ENCODE measurements around the gene TMEM167B. TPM values are rescaled to one million over a fixed set of nuclear protein-coding genes. Genes with fewer than 3 reads are reported as not detected.

The TMEM167B gene
- total RNA-seq, 1 experiment from 2014 or later, result 18.1 TPM

DNA sequence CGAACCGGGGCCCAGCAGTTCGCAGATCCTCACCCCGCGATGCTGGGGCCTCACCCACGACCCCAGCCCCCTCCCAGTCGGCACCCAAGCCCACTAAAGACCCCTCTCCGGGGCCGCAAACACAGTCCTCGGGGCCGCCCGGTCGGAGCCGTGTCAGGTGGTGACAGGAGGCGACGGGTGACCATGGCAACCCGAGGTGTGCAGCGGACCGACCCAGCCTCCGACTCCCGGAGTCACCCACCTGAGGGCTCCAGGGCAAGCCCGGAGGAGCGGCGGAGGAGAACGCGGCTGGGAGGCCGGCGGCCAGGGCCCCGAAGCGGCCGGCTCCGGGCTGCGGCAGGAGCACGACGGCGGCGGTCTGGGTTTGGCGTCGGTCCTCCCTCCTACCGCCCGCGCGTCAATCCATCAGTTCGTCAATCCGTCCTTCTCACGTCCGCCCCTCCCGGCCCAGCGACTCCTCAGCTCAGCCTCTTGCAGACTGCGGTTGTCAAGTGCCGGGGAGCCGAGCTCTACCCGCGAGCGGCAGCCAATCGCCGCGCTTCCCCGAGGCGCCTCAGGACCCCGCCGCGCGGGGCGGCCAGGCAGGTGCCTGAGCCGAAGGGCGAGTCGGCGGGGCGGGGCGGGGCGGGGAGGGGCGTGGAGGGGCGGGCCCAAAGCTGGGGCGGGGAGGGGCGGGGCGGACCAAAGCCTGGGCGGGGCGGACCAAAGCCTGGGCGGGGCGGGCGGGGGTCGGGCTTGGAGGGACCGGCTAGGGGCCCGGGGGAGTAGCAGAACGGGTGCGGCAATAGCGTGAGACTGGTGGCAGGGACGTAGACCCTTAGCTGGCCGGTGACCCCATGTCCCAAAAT, 48.7 kb upstream of the TMEM167B start, which contains the start of gene WDR47:
WDR47 (minus strand) TSS at position 482 of the 848 bp plus-strand sequence. CDS start 18,590 bp downstream, outside the sequence.
- Histone ChIP-seq H3K36me3 (ENCODE audit: control insufficient read depth, insufficient read depth, low read length) (no peaks in the 10 kb centered on the region; the same call in 1 of the 2 replicates), H3K27ac (ENCODE audit: low read length) (peak within 1 kb of the TSS; percentile 69), H3K27me3 (ENCODE audit: control insufficient read depth, insufficient read depth, low read length) (no peaks in the 10 kb centered on the region), H3K4me1 (ENCODE audit: control insufficient read depth, insufficient read depth, low read length) (no peaks in the 10 kb centered on the region), H3K9me3 (ENCODE audit: control insufficient read depth, insufficient read depth, low read depth, low read length) (no peaks in the 10 kb centered on the region), H3K4me3 (ENCODE audit: low read depth in 2 of 2, low read length in 2 of 2) (peak within 1 kb of the TSS; percentile 86 to 87)
- POLR2A ChIA-PET, result interaction anchor here (0.6 kb wide), 1 partner anchor 171 kb away, joined by 5 read pairs; no protein-coding TSS in a partner anchor
- in situ Hi-C loops (cut with HindIII; ENCODE audit: low pct_unique_long_range_greater_than_20kb, low sequenced_read_pairs) (no loop called here), intact Hi-C loops (cut with micrococcal nuclease; ENCODE audit: unreplicated experiment) (no loop called here)
- peak; percentile 43 for DNase-seq (ENCODE audit: low read depth, low spot score)
- ATAC-seq, result peak; percentile 98
- TF ChIP-seq POLR2AphosphoS5 (IDR thresholded peaks at IDR 0.05; ENCODE audit: low read depth, low read length), result peak; percentile 77
- TF ChIP-seq, protein P1, sequence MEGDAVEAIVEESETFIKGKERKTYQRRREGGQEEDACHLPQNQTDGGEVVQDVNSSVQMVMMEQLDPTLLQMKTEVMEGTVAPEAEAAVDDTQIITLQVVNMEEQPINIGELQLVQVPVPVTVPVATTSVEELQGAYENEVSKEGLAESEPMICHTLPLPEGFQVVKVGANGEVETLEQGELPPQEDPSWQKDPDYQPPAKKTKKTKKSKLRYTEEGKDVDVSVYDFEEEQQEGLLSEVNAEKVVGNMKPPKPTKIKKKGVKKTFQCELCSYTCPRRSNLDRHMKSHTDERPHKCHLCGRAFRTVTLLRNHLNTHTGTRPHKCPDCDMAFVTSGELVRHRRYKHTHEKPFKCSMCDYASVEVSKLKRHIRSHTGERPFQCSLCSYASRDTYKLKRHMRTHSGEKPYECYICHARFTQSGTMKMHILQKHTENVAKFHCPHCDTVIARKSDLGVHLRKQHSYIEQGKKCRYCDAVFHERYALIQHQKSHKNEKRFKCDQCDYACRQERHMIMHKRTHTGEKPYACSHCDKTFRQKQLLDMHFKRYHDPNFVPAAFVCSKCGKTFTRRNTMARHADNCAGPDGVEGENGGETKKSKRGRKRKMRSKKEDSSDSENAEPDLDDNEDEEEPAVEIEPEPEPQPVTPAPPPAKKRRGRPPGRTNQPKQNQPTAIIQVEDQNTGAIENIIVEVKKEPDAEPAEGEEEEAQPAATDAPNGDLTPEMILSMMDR (IDR thresholded peaks at IDR 0.05), result no peak
- peak; percentile 60; the same call in 1 of the 2 replicates for TF ChIP-seq SIN3A (IDR thresholded peaks at IDR 0.05; ENCODE audit: borderline replicate concordance, insufficient read depth, low read depth, low read length)
- BruUV-seq (replicated peaks), result no TSS peak
- CTCF ChIA-PET, result interaction anchor here (0.6 to 0.7 kb wide), 2 partner anchors 59 to 197 kb away, joined by 5 read pairs; no protein-coding TSS in a partner anchor

DNA sequence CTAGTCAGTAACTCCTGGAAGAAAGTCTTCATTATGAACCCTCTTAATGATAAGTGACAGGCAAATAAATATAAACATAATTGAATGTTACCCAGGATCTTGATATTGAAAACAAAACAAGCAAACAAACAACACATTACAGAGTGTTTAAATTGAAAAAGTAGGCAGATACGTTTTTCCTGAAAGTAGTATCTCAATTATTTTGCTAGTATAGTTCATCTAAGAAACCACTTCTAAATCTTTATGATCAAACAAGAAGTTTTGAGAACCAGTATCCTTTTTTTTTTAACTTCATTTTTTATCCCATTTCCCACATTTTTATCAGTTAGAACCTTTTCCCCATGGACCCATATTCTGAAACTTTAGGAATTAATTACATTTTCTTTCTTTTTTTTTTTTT, 45.0 kb upstream of the TMEM167B start:
- ATAC-seq, result no peak
- in situ Hi-C loops (cut with HindIII; ENCODE audit: low pct_unique_long_range_greater_than_20kb, low sequenced_read_pairs), result no loop called here
- no peaks in the 10 kb centered on the region; the same call in 1 of the 2 replicates for H3K36me3 ChIP-seq (ENCODE audit: control insufficient read depth, insufficient read depth, low read length)
- no peak overlapping the region for H3K4me3 ChIP-seq (ENCODE audit: low read depth in 2 of 2, low read length in 2 of 2)
- H3K27me3 ChIP-seq (ENCODE audit: control insufficient read depth, insufficient read depth, low read length), result no peaks in the 10 kb centered on the region
- TF ChIP-seq, protein P2, sequence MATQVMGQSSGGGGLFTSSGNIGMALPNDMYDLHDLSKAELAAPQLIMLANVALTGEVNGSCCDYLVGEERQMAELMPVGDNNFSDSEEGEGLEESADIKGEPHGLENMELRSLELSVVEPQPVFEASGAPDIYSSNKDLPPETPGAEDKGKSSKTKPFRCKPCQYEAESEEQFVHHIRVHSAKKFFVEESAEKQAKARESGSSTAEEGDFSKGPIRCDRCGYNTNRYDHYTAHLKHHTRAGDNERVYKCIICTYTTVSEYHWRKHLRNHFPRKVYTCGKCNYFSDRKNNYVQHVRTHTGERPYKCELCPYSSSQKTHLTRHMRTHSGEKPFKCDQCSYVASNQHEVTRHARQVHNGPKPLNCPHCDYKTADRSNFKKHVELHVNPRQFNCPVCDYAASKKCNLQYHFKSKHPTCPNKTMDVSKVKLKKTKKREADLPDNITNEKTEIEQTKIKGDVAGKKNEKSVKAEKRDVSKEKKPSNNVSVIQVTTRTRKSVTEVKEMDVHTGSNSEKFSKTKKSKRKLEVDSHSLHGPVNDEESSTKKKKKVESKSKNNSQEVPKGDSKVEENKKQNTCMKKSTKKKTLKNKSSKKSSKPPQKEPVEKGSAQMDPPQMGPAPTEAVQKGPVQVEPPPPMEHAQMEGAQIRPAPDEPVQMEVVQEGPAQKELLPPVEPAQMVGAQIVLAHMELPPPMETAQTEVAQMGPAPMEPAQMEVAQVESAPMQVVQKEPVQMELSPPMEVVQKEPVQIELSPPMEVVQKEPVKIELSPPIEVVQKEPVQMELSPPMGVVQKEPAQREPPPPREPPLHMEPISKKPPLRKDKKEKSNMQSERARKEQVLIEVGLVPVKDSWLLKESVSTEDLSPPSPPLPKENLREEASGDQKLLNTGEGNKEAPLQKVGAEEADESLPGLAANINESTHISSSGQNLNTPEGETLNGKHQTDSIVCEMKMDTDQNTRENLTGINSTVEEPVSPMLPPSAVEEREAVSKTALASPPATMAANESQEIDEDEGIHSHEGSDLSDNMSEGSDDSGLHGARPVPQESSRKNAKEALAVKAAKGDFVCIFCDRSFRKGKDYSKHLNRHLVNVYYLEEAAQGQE (IDR thresholded peaks at IDR 0.05; ENCODE audit: insufficient read depth in 1 of 2, low read depth in 2 of 2, low read length in 1 of 2), result no peak
- TF ChIP-seq, protein P1 (IDR thresholded peaks at IDR 0.05), result no peak
- TF ChIP-seq SIN3A (IDR thresholded peaks at IDR 0.05; ENCODE audit: borderline replicate concordance, insufficient read depth, low read depth, low read length), result no peak
- TF ChIP-seq POLR2AphosphoS5 (IDR thresholded peaks at IDR 0.05; ENCODE audit: low read depth, low read length), result no peak
- no peak for TF ChIP-seq TCF7L2 (IDR thresholded peaks at IDR 0.05; ENCODE audit: low read depth, low read length)
- H3K9me3 ChIP-seq (ENCODE audit: control insufficient read depth, insufficient read depth, low read depth, low read length), result no peaks in the 10 kb centered on the region
- intact Hi-C loops (cut with micrococcal nuclease; ENCODE audit: unreplicated experiment), result no loop called here
- POLR2A ChIA-PET, result no interaction called here
- no TSS peak for BruUV-seq (replicated peaks)
- DNase-seq (ENCODE audit: low read depth, low spot score), result no peak
- CTCF ChIA-PET, result no interaction called here
- H3K27ac ChIP-seq (ENCODE audit: low read length), result no peak overlapping the region
- no peaks in the 10 kb centered on the region for H3K4me1 ChIP-seq (ENCODE audit: control insufficient read depth, insufficient read depth, low read length)
